Measurements from ENCODE around the gene NUDT4.
"Not testable (repeated sequence)": the region's sequence is repeated elsewhere in the genome, so short reads cannot be mapped to it uniquely, and the experiment has no call there.

DNA sequence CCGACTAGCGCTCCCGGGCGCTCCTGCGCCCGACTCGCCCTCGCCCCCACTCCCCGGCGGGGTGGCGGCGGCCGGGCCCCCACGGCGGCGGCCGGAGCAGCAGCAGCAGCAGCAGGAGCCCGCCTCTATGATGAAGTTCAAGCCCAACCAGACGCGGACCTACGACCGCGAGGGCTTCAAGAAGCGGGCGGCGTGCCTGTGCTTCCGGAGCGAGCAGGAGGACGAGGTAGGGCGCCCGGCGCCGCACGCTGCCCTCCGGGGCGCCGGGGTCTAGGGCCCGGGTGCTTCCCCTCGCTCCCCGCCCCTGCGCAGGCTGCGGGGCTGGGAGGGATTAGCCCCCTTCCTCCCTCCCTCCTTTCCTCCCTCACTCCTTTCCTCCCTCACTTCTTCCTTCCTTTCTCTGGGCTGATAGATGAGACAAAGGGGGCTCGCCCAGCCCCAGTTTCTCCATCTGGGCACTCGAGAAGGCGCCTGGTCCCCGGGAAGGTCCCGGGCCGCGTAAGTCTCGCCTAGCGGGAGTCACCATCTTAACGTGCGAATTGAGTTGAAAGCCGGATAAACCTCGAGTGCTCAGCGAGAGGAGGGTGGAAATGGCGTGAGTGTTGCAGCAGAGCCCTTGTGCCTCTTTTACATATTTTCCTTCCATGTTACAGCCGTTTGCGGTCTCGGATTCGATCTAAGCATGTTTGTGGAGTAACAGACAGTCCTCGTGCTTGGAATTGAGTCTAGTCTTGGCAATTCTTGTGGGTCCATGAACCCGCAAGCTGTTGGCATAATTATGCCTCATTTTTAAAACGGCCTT is 672 bp downstream of the NUDT4 start:
- not testable (repeated sequence) for TF ChIP-seq EZH2 (IDR thresholded peaks at IDR 0.05; ENCODE audit: insufficient read depth, low read length)
- TF ChIP-seq, protein P1, sequence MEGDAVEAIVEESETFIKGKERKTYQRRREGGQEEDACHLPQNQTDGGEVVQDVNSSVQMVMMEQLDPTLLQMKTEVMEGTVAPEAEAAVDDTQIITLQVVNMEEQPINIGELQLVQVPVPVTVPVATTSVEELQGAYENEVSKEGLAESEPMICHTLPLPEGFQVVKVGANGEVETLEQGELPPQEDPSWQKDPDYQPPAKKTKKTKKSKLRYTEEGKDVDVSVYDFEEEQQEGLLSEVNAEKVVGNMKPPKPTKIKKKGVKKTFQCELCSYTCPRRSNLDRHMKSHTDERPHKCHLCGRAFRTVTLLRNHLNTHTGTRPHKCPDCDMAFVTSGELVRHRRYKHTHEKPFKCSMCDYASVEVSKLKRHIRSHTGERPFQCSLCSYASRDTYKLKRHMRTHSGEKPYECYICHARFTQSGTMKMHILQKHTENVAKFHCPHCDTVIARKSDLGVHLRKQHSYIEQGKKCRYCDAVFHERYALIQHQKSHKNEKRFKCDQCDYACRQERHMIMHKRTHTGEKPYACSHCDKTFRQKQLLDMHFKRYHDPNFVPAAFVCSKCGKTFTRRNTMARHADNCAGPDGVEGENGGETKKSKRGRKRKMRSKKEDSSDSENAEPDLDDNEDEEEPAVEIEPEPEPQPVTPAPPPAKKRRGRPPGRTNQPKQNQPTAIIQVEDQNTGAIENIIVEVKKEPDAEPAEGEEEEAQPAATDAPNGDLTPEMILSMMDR (IDR thresholded peaks at IDR 0.05; ENCODE audit: insufficient read depth, low read depth, low read length): not testable (repeated sequence)

All from astrocyte (in vitro differentiated cells and primary cell).